GM18907 (cell line): ENCODE results near the gene PSME3IP1.

Experiments used
- ATAC-seq: cut with Tn5 transposase; IDR thresholded peaks from one replicate; pipeline ENCODE4 v1.9.1; 2021; ENCODE audit warnings: mild to moderate bottlenecking, moderate library complexity; ENCODE audit not compliant: unreplicated experiment

The PSME3IP1 gene

GRCh38 chr16:57146040-57146647, 39.7 kb downstream of the PSME3IP1 start:
- no peak for ATAC-seq

GRCh38 chr16:57145046-57146021, 40.5 kb downstream of the PSME3IP1 start:
- no peak for ATAC-seq

GRCh38 chr16:57144027-57144426, 41.8 kb downstream of the PSME3IP1 start:
- ATAC-seq: no peak

DNA sequence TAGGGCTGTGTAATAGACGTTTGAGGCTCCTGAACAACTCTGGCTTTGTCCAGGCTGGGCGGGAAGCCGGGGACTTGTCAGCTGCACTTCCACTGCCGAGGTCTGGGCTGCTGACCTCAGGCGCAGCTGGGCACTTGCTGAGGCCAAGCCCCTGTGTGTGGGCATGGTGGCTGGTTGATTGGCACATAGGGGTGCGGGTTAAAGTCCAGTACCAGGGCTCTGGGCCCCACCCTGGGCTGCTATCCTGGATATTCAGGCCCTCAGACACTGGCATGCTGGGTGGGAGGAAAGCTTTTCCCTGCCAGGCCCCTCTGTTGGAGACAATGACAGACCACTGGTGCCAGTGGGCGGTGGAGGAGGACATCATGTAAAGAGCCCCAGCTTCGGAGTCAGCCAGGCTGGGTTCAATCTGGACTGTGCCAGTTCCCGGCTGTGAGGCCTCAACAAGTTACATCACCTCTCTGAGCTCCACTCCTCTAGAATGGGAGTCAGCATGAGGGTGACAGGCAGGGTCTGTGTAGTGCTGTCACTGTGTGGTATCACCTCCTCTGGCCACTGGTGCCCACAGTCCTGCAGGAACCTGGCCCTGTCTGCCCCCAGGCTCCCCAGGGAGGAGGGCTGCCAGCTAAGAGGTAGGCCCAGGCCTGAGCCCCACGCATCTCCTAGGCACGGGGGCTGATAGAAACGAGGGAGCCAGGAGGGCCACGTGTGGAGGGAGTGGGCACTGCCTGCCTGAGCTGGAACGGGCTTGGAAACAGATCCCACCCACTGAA, 42.5 kb downstream of the PSME3IP1 start:
- no peak for ATAC-seq

DNA sequence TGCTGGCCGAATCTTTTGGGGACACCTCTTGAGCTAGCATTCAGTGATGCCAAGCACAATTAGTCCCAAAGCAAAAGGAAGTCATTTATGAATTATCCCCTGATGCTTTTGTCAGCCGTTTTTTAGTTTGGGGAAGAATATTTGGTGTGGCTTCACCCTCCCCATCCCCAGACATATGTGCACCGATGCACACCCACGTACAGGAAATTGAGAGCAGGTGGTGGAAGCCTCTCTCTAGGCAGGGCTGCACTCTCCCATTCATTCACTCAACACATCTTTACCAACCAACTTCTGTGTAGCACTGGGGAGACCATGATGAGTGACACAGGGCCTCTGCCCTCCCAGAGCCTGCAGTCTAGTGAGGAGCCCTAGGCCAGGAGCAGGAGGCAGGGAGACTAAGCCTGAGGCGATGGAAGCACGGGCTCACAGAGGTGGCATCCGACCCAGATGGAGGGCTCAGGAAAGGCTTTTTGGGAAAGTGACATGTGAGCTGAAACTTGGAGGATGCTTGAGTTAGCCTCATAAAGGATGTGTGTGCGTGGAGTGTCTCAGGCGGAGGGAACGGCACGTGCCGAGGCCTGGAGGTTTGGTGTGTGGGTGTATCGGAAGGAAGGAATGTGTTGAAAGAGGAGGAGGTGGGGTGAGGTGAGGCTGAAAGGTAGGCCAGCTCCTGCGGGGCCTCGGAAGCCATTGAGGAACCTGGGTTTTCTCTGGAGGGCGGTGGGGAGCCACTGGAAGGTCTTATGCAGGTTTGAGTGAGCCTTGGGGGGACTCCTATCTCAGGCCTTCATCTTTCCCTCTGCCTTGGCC, 43.8 kb downstream of the PSME3IP1 start:
- no peak for ATAC-seq

DNA sequence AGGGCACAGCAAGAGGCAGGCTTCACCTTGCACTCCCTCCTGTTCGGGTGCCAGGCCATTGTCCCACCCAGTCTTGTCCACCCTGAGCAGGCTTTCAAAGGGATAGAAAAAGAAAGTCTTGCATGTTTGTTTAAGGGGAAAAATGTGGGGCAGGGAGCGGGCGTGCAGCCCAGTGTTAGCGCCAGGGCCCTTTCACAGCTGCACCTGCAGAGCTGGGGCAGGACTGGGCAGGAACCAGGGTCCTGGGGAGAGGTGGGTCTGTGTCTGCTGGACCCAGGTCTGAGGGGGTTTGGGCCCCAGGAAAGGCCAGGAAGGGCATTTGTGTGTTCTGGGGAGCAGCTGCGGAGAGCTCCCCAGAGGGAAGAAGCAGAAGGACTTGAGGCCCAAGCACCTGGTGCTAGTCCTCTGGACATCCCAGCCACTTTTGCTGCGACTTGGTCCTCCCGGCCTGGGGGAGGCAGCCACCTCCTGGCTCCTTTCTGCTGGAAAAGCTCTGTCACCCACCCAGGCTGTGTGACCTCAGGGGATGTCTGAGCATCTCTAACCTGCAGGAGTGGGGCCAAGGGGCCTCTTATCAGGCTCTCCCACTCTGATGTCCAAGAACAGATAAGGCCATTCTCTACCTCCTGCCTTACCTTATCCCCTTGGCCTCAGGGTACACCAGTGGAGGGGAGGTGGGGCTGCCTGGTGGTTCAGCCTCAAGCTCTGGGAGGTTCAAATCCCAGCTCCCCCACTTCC, 44.7 kb downstream of the PSME3IP1 start:
- no peak for ATAC-seq

GRCh38 chr16:57138281-57138935, 47.4 kb downstream of the PSME3IP1 start:
- no peak for ATAC-seq

DNA sequence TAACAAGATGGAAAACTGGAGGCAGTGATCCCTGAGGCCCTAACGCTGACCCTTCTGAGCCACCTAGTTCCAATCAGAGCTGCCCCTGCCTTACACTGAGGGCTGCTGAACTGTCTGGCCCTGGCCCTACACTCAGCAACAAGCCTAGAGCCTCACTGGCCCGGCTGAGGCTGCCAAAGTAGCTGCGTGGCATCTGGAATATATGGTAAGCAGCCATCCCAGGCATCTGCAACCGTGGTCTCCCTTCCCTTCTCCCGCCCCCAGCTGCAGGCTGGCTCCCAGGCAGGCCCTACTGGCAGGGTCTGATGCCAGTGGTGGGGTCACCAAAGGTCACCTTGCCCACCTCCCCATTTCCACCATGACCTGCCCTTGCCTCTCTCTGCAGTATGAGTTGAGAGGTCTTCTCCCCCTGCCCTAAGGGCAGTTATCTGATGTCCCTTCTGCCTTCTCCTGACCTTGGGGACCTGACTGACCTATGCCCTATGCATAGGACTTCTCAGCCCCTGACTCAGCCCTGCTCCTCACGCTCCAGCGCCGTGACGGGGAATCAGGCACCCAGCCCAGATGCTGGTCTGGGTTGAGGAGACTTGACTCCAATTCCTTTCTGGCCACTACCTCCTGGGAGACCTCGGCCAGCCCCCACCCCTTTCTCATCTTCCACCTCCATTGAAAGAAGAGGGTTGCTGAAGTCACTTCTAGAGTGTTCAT, 48.1 kb downstream of the PSME3IP1 start:
- ATAC-seq: no peak

- no peak for ATAC-seq
Measured at GRCh38 chr16:57137043-57137442, 48.8 kb downstream of the PSME3IP1 start.

GRCh38 chr16:57134982-57135381, 50.9 kb downstream of the PSME3IP1 start:
- no peak for ATAC-seq

DNA sequence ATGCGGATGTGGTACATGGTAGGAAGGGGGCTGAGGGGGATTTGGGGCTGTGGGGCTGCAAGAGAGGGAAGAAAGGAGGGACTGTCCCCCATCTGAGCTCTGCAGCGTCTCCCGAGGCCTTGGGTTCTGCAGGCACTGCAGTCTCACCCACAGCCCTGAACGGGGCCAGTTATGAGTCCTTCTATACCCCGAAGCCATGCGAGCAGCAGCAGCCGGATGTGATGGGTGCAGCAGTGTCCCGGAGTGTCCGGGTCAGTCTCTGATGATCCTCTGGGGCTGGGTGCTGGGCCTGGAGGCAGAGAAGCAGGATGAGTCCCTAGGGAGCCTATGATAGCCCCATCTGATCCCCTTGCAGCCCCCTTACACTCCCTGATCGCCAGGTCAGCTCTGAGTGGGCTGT, 52.0 kb downstream of the PSME3IP1 start:
- ATAC-seq: no peak

DNA sequence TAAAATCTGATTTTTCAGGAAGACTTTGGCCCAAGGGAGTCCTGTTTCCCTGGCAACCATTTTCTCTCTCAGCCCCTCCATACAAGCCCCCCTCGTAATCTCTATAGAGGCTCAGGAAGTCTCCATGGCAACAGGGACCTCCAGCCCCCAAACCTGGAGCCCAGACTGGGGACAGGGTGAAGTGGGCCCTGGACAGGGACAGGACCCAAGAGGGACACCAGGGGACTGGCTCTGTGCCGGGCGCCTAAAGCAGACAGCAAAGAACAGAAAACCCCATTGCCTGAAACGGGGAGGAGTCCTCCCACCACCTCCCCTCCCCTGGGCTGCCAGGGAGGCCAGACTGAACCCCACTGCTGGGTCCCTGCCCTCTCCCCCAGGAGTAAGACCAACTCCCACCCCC, 52.8 kb downstream of the PSME3IP1 start:
- ATAC-seq: no peak

DNA sequence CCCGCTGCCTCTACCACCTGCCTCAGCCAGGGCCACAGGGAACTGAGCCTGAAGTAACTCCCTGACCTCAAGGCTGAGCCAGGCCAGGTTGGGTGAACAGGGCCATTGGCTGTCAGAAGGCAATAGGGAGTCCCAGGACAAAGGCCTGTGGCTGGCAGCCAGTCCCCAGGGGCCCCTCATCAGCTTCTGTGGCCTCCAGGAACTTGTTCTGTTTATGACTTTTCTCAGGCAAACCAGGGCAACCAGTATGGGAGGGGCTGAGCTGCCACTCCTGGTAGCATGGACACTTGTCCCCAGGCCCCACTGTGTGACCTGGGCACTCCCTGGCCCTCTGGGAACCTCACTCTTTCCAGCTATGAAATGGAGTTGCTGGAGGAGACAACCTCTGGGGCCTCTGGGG, 53.4 kb downstream of the PSME3IP1 start:
- no peak for ATAC-seq

DNA sequence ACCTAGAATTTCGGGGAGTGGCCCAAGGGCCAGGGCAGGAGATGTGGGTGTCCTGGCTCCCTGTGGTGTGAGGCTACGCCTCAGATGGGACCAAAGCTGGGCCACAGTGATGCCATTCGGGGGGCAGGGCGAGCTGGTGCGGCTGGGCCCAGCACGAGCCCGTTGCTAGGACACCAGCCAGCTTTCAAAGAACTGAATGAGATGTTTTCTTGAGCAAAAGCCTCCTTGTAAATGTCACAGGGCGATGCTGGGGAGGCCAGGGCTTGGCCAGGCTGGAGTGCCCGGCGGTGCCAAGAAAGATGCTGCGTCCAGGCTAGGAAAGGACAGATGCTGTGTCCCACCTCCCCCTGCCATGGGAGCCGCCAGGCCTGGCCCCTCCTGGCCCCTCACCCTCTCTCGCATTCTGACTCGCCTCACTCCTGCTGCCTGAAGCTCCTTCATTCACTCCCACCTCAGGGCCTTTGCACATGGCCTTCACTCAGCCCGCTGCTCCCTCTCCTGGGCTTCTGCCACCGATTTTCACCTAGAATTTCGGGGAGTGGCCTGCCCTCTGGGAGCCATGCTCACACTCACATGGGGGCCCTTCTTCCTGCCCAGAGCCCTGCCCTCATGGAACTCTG, 54.4 kb downstream of the PSME3IP1 start:
- ATAC-seq: no peak

GRCh38 chr16:57130950-57131321, 54.9 kb downstream of the PSME3IP1 start:
- ATAC-seq: no peak

DNA sequence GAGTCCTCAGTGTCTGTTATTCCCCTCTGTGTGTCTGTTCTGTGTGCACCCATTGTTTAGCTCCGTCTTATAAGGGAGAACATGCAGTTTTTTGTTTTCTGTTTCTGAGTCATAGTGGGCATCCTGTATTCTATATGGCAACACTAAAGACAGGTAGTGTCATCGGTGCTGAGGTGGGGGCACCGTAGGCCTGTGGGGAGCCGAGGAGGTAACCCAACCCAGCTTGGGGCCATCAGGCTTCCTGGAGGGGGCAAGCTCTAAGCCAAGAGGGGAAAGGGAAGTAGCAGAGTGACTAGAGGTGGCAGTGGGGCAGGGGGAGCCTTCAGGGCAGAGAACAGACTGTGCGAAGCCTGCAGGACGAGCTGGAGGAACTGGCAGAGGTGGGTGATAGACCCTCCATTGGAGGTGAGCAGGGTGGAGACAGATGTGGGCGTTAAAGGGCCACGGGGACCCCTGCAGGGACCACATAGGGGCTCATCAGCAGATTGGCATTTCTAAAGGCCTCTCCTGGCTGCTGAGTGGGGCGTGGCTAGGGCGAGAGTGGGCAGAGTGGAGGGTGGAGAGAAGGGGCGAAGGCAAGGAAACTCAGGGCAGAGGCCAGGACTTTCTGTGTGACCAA, 57.0 kb downstream of the PSME3IP1 start:
- ATAC-seq: peak; percentile 51

DNA sequence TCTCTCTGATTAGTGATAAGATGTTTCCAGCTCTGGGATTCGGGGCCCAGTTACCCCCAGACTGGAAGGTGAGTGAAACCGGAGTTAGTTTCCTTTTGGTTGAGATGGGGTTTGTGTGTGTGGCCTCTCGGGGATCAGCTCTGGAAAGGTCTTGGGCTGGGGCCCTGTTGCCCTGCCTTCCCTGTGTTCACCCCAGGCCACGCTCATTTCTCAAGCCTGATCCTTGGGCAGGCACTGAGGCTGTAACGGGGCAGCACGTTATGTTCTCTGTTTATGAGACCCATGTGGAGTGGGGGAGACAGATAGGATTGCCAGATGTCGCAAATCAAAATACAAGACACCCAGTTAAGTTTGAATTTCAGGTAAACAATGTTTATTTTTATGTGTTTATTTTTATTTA, 58.0 kb downstream of the PSME3IP1 start:
- no peak for ATAC-seq
